HG03460 (cell line): ENCODE data around the gene PRR29.

Experiments used
- ATAC-seq: cut with Tn5 transposase; IDR thresholded peaks from one replicate; pipeline ENCODE4 v1.9.1; 2021; ENCODE audit not compliant: unreplicated experiment

The PRR29 gene

GRCh38 chr17:64039106-64039400 is 40.9 kb downstream of the PRR29 start:
- ATAC-seq: no peak

DNA sequence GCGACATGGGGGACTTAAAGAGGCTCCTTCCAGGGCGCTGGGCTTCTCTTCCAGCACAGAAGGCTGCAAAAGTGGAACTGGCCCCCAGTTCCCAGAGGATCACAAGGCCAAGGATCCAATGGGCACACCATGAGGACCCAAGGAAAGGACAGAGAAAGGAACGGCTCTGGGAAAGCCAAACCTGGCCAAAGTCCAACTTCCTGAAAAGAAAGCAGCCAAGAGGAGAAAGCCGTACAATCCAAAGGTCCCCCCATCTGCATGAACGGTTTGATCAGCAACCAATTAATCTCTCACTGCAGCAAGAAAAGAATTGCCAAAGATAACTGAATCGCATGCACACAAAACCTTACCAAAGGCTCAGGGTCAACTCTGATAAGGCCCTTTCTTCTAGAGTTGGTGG is 42.1 kb downstream of the PRR29 start:
- no peak for ATAC-seq

GRCh38 chr17:64041912-64042311 is 43.8 kb downstream of the PRR29 start:
- no peak for ATAC-seq

DNA sequence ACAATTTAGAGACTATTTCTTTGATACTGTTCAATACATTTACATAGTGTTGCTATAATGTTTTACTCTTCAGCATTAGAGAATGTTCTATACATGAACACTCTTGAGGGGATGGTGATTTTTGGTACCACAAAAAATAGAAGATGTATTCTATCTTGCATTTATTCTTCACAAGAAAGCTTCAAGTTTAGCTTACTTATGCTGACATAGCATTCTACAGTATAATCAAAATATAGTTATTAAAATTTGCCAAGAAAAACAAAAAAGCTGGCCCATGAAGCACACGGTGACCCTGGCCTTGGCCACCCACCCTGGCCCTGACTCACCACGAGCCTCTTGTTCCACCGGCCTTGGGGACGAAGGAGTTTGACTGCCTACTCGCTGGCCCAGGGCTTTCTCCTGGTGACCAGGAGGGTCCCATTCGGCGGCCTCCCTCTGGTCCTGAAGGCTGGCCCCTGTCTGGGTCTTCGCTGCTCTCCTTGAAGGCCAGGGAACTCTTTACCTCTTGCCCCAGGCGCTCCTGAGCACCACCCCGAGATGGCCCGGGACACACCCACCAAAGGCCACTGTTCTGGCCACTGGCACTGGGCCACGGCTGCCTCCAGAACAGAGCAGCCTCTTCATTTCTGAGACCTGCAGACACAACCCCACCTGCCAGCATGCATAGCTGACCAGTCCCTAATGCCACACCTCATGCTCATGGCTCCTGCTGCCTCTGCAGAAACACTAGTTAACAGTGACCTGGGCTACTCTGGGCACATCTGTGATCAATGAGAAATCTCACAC is 44.7 kb downstream of the PRR29 start:
- ATAC-seq: no peak

DNA sequence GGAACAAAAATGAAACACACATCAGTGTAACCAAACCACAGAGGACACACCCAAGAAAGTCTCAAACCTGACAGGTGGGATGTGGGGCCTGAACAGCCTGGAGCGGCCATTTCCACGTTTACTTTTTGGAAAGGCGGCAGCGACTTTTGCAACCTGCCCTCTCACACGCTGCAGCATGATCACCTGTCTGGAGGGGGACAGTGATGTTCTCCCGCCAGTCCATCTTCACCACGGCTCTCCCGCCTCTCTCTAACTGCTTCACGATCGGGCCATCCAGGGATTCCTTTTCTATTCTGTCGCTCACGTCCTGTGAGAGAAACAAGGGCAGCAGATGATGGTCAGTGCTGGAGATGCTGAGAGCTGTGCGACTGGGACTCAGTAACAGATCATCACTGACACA is 47.0 kb downstream of the PRR29 start:
- no peak for ATAC-seq

GRCh38 chr17:64048805-64049204 is 50.7 kb downstream of the PRR29 start:
- no peak for ATAC-seq

- ATAC-seq: no peak
Measured at GRCh38 chr17:64051153-64051552, 53.0 kb downstream of the PRR29 start.

DNA sequence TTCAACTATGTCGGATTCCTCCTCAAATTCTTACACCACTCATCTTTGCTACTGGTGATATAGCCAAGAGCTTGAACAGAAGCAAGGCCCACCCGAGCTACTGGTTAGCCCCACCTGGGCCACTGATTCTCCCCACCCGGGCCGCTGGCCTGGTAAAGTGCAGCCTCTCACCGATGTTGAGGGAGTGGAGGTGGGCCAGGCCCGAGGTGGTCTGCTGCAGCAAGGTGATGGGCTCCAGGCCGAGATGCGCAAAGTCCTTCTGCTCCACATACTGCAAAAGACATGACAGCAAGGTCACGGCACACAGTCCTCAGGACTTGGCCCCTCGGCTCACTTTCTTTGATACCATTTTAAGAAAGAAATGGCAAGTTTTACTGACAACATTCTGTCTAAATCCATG is 55.0 kb downstream of the PRR29 start:
- ATAC-seq: no peak
